ENCODE results near the gene HELZ2. TPM values are rescaled to one million over a fixed set of nuclear protein-coding genes. Genes with fewer than 3 reads are reported as not detected.

Gene HELZ2
- total RNA-seq, 2 experiments from 2014 or later, result 99.1 to 102 TPM

GRCh38 chr20:63536997-63537524, 37.0 kb downstream of the HELZ2 start, which contains the start of gene PTK6:
Gene PTK6, minus strand, starts transcription at chr20:63537376. Its CDS starts 62 bp downstream, at chr20:63537314.
- Mint-ChIP-seq H3K27ac (peak within 1 kb of the TSS; percentile 84), H3K27me3 (ENCODE audit: low read depth) (no peaks in the 10 kb centered on the region), H3K4me3 (peak within 1 kb of the TSS; percentile 63), H3K4me1 (ENCODE audit: low read depth) (peaks cover 19% of the 10 kb centered on the region), H3K9me3 (ENCODE audit: insufficient read depth) (no peaks in the 10 kb centered on the region), H3K36me3 (ENCODE audit: low read depth) (no peaks in the 10 kb centered on the region)
- ChIA-PET POLR2A (interaction anchor here (0.6 to 3.4 kb wide), 11 partner anchors 14 to 718 kb away, joined by 3 to 22 read pairs (median 3); partner anchors contain the start of genes PPDPF, TPD52L2 and UCKL1), CTCF (interaction anchor here (0.6 to 3.2 kb wide), 37 partner anchors 8 to 549 kb away, joined by 3 to 39 read pairs (median 4); partner anchors contain the start of genes C20orf204, GMEB2, HELZ2 and LIME1)
- DNase-seq, result no peak
- peak; percentile 15 for ATAC-seq

DNA sequence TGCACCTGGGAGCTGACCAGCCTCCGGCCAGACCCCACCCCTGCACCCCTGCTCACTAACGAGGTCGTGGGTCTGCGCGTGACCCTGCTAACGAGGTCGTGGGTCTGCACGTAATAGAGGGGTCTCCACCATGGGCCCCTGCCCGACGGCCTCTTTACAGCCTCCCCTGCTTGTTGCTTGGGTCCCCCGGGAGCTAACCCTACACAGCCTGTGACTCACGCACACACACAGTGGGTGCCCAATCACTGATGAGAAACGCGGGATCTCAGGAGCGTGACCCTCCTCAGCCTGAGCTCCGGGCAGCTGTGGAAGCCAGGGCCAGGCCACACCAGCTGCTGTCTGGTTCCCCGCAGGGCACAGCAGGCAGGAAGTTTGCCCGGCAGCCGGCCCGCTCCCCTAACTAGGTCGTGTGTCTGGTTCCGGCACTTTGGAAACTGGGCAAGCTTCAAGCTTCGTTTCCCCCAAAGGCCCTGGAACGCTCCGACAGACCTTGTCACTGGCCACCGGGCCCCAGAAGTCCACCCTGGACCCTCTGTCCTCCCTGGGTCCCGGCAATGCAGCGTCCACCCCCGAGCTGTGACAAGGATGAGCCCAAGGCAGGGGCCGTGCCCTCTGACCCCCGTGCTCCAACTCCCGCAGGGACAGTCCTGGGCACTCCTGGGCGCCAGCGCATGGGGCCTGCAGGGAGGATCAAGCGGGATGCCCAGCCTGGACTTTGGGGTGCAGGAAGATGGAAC, 37.6 kb downstream of the HELZ2 start:
- no peak overlapping the region for H3K4me3 Mint-ChIP-seq
- no peak for DNase-seq
- H3K4me1 Mint-ChIP-seq (ENCODE audit: low read depth), result peaks cover 19% of the 10 kb centered on the region
- peak overlapping the region; percentile 84 for H3K27ac Mint-ChIP-seq
- ATAC-seq, result no peak
- ChIA-PET CTCF (interaction anchor here (1.1 to 2.6 kb wide), 9 partner anchors 13 to 437 kb away, joined by 3 to 12 read pairs (median 7); partner anchors contain the start of genes LIME1 and PPDPF), POLR2A (interaction anchor here (1.1 to 3.4 kb wide), 4 partner anchors 13 to 246 kb away, joined by 3 to 22 read pairs (median 14); partner anchors contain the start of gene PPDPF)
- H3K9me3 Mint-ChIP-seq (ENCODE audit: insufficient read depth), result no peaks in the 10 kb centered on the region
- H3K27me3 Mint-ChIP-seq (ENCODE audit: low read depth), result no peaks in the 10 kb centered on the region
- H3K36me3 Mint-ChIP-seq (ENCODE audit: low read depth), result no peaks in the 10 kb centered on the region

DNA sequence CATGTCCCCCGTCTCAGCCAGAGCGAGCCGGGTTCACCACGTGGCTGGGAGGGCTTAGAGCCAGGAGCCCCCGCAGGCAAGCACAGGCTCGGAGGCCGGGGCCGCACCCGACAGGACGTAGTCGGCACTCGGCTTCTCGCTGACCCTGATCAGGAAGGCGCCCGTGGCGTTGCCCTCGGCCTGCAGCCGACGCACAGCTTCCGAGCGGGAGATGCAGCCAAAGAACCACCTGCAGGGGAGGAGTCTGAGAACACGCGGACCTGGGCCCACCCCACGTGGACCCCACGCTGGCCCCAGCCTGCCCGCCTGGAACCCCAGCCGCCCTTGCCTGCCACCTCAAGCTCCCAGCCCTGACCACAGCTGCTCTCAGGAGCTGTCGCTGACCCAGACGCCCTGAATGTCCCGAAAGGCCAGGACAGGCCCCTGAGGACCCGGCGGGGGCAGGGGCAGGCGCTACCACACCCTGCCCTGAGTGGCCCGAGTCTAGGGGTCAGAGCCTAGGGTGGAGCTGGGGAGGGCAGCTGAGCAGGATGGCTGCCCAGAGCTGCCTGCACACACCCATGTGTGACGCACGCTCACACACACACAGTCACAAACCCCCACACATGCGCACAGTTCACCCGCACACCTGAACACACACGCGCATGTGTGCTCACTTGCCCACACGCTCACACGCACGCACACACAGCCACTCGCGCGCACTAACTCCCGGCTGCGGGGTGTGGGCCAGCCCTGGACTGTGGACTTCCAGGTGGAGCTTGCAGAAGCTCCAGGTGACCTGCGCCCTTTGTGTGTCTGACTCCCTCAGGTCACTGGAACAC, 39.0 kb downstream of the HELZ2 start:
- peaks cover 19% of the 10 kb centered on the region for H3K4me1 Mint-ChIP-seq (ENCODE audit: low read depth)
- ATAC-seq (no peak), DNase-seq (no peak)
- no peaks in the 10 kb centered on the region for H3K36me3 Mint-ChIP-seq (ENCODE audit: low read depth)
- H3K27me3 Mint-ChIP-seq (ENCODE audit: low read depth), result no peaks in the 10 kb centered on the region
- ChIA-PET CTCF (interaction anchor here (0.9 kb wide), 1 partner anchor 504 kb away, joined by 3 read pairs; no protein-coding TSS in a partner anchor), POLR2A (interaction anchor here (0.7 to 1.6 kb wide), 3 partner anchors 12 to 97 kb away, joined by 3 to 9 read pairs (median 4); no protein-coding TSS in a partner anchor)
- no peak overlapping the region for H3K27ac Mint-ChIP-seq
- H3K4me3 Mint-ChIP-seq, result no peak overlapping the region
- no peaks in the 10 kb centered on the region for H3K9me3 Mint-ChIP-seq (ENCODE audit: insufficient read depth)

GRCh38 chr20:63534427-63534830, 39.6 kb downstream of the HELZ2 start:
- POLR2A ChIA-PET, result interaction anchor here (1.4 to 1.6 kb wide), 2 partner anchors 12 to 13 kb away, joined by 4 to 9 read pairs; no protein-coding TSS in a partner anchor
- CTCF ChIA-PET, result interaction anchor here (0.9 kb wide), 1 partner anchor 505 kb away, joined by 3 read pairs; no protein-coding TSS in a partner anchor
- ATAC-seq (no peak), DNase-seq (no peak)
- H3K27ac Mint-ChIP-seq, result no peak overlapping the region
- H3K9me3 Mint-ChIP-seq (ENCODE audit: insufficient read depth), result no peaks in the 10 kb centered on the region
- H3K4me1 Mint-ChIP-seq (ENCODE audit: low read depth), result peaks cover 19% of the 10 kb centered on the region
- H3K4me3 Mint-ChIP-seq, result no peak overlapping the region
- H3K27me3 Mint-ChIP-seq (ENCODE audit: low read depth), result no peaks in the 10 kb centered on the region
- no peaks in the 10 kb centered on the region for H3K36me3 Mint-ChIP-seq (ENCODE audit: low read depth)

- H3K27ac Mint-ChIP-seq, result no peak overlapping the region
- H3K9me3 Mint-ChIP-seq (ENCODE audit: insufficient read depth), result no peaks in the 10 kb centered on the region
- no peak for DNase-seq
- H3K4me1 Mint-ChIP-seq (ENCODE audit: low read depth), result peaks cover 19% of the 10 kb centered on the region
- CTCF ChIA-PET, result no interaction called here
- POLR2A ChIA-PET, result interaction anchor here (1.6 kb wide), 1 partner anchor 13 kb away, joined by 9 read pairs; no protein-coding TSS in a partner anchor
- H3K27me3 Mint-ChIP-seq (ENCODE audit: low read depth), result no peaks in the 10 kb centered on the region
- no peak overlapping the region for H3K4me3 Mint-ChIP-seq
- no peak for ATAC-seq
- no peaks in the 10 kb centered on the region for H3K36me3 Mint-ChIP-seq (ENCODE audit: low read depth)
Observed at GRCh38 chr20:63533871-63534393, 40.1 kb downstream of the HELZ2 start.

DNA sequence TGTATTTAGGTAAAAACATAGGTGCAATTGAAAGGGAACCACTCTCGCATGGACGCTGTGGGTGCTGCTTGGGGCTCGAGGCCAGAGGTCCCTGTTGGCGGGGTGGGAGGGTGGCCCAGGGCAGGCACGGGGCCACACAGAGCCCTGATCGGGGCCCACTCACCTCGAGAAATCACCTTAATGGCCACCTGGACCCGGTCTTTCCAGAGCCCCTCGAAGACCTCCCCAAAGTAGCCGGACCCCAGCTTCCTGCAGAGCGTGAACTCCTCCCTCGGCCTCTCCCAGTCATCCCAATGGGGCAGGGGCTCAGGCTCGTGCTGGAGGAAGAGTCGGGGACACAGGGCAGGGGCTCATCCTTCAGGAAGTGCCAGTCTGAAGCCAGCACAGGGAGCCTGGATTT, 40.7 kb downstream of the HELZ2 start:
- Mint-ChIP-seq H3K27me3 (ENCODE audit: low read depth) (no peaks in the 10 kb centered on the region), H3K4me3 (no peak overlapping the region), H3K27ac (no peak overlapping the region), H3K9me3 (ENCODE audit: insufficient read depth) (no peaks in the 10 kb centered on the region), H3K36me3 (ENCODE audit: low read depth) (no peaks in the 10 kb centered on the region), H3K4me1 (ENCODE audit: low read depth) (peaks cover 14% of the 10 kb centered on the region)
- CTCF ChIA-PET, result no interaction called here
- POLR2A ChIA-PET, result interaction anchor here (1.0 kb wide), 1 partner anchor 12 kb away, joined by 4 read pairs; no protein-coding TSS in a partner anchor
- ATAC-seq (no peak), DNase-seq (no peak)

DNA sequence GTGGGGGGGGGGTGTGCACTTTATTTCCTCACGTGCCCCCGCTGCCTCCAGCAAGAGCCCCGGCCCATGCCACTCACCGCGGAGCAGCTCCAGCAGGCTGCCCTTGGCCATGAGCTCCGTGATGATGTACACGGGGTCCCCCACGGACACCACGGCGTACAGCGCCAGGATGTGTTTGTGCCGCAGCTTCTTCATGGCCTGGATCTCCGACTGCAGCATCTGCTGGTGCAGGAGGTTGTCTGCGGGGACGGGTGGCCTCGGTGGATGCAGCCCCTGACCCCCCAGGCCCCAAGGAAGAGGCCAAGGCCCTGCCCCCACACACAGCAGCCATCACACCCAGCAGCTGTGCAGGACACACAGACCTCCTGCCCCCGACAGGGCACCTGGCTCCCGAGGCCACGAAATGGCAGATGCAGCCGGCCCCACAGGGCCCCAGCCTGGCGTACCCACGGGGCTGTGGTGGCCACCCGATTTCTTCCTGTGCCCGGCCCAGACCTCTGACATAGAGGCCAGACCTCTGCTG, 41.5 kb downstream of the HELZ2 start:
- H3K27ac Mint-ChIP-seq, result no peak overlapping the region
- DNase-seq (no peak), ATAC-seq (no peak)
- no peaks in the 10 kb centered on the region for H3K27me3 Mint-ChIP-seq (ENCODE audit: low read depth)
- CTCF ChIA-PET, result no interaction called here
- POLR2A ChIA-PET, result interaction anchor here (1.0 kb wide), 1 partner anchor 11 kb away, joined by 4 read pairs; no protein-coding TSS in a partner anchor
- H3K4me1 Mint-ChIP-seq (ENCODE audit: low read depth), result peaks cover 9% of the 10 kb centered on the region
- H3K9me3 Mint-ChIP-seq (ENCODE audit: insufficient read depth), result no peaks in the 10 kb centered on the region
- no peaks in the 10 kb centered on the region for H3K36me3 Mint-ChIP-seq (ENCODE audit: low read depth)
- H3K4me3 Mint-ChIP-seq, result no peak overlapping the region

GRCh38 chr20:63531686-63532448, 42.2 kb downstream of the HELZ2 start:
- Mint-ChIP-seq H3K9me3 (ENCODE audit: insufficient read depth) (no peaks in the 10 kb centered on the region), H3K4me3 (no peak overlapping the region), H3K36me3 (ENCODE audit: low read depth) (no peaks in the 10 kb centered on the region), H3K27me3 (ENCODE audit: low read depth) (no peaks in the 10 kb centered on the region), H3K4me1 (ENCODE audit: low read depth) (peaks cover 2% of the 10 kb centered on the region), H3K27ac (no peak overlapping the region)
- POLR2A ChIA-PET, result interaction anchor here (1.7 kb wide), 1 partner anchor 11 kb away, joined by 8 read pairs; no protein-coding TSS in a partner anchor
- DNase-seq, result no peak
- ATAC-seq, result no peak
- CTCF ChIA-PET, result no interaction called here

GRCh38 chr20:63530788-63531160, 43.3 kb downstream of the HELZ2 start:
- ChIA-PET CTCF (no interaction called here), POLR2A (interaction anchor here (1.7 kb wide), 1 partner anchor 10 kb away, joined by 8 read pairs; no protein-coding TSS in a partner anchor)
- ATAC-seq (no peak), DNase-seq (no peak)
- H3K4me3 Mint-ChIP-seq, result no peak overlapping the region
- no peaks in the 10 kb centered on the region for H3K36me3 Mint-ChIP-seq (ENCODE audit: low read depth)
- H3K9me3 Mint-ChIP-seq (ENCODE audit: insufficient read depth), result no peaks in the 10 kb centered on the region
- H3K27ac Mint-ChIP-seq, result no peak overlapping the region
- H3K27me3 Mint-ChIP-seq (ENCODE audit: low read depth), result no peaks in the 10 kb centered on the region
- H3K4me1 Mint-ChIP-seq (ENCODE audit: low read depth), result no peaks in the 10 kb centered on the region

- DNase-seq (no peak), ATAC-seq (no peak)
- ChIA-PET POLR2A (interaction anchor here (1.7 to 2.1 kb wide), 2 partner anchors 9 kb away, joined by 8 to 17 read pairs; partner anchors contain the start of gene PPDPF), CTCF (interaction anchor here (2.1 kb wide), 1 partner anchor 7 kb away, joined by 10 read pairs; the partner anchor contains the start of gene PTK6)
- Mint-ChIP-seq H3K9me3 (ENCODE audit: insufficient read depth) (no peaks in the 10 kb centered on the region), H3K36me3 (ENCODE audit: low read depth) (no peaks in the 10 kb centered on the region), H3K4me3 (no peak overlapping the region), H3K4me1 (ENCODE audit: low read depth) (no peaks in the 10 kb centered on the region), H3K27me3 (ENCODE audit: low read depth) (no peaks in the 10 kb centered on the region), H3K27ac (no peak overlapping the region)
Observed at GRCh38 chr20:63529861-63530787, 43.9 kb downstream of the HELZ2 start.
